HAP-1 (cell line): ENCODE measurements around the gene RNPEPL1.

Experiments used
- DNase-seq, 2 experiments: peaks; one replicate each; pipeline ENCODE4 v3.0.0-alpha.2; 2016 to 2020; ENCODE audit warnings: low spot score in 2 of 2
- H3K27me3 ChIP-seq: fragments of 250-450 bp; sonication (Bioruptor Pico); 2 replicates; pipeline ENCODE4 v1.5.1; 2020; ENCODE audit warnings: low read depth, mild to moderate bottlenecking, moderate library complexity
- H3K36me3 ChIP-seq: fragments of 250-450 bp; sonication (Bioruptor Pico); replicated peaks from 2 replicates; pipeline ENCODE4 v1.5.1; 2020; ENCODE audit warnings: mild to moderate bottlenecking
- H3K4me1 ChIP-seq: fragments of 250-450 bp; sonication (Bioruptor Pico); 2 replicates; pipeline ENCODE4 v1.5.1; 2020; ENCODE audit warnings: mild to moderate bottlenecking
- H3K4me3 ChIP-seq: fragments of 250-450 bp; sonication (Bioruptor Pico); 2 replicates; pipeline ENCODE4 v1.5.1; 2020; ENCODE audit warnings: mild to moderate bottlenecking, moderate library complexity
- H3K9me3 ChIP-seq: fragments of 250-450 bp; sonication (Bioruptor Pico); 2 replicates; pipeline ENCODE4 v1.5.1; 2020; ENCODE audit warnings: mild to moderate bottlenecking, moderate library complexity
- in situ Hi-C: fragments of 300-500 bp; cut with MboI; formaldehyde crosslinking; loops from 3 replicates; pipeline ENCODE4 v1.14.3; 2020; ENCODE audit warnings: low sequenced_read_pairs, inconsistent platforms, mixed read lengths

Gene RNPEPL1

GRCh38 chr2:240565333-240566202 lies 2.7 kb upstream of the RNPEPL1 start:
- peaks cover 4% of the 10 kb centered on the region for H3K36me3 ChIP-seq
- H3K4me1 ChIP-seq = peaks cover 21% of the 10 kb centered on the region
- in situ Hi-C loops = no loop called here
- H3K27me3 ChIP-seq = no peaks in the 10 kb centered on the region
- no peaks in the 10 kb centered on the region for H3K9me3 ChIP-seq
- H3K4me3 ChIP-seq = peak overlapping the region; percentile 17
- peak in 1 of 2 experiments; percentile 72 for DNase-seq

DNA sequence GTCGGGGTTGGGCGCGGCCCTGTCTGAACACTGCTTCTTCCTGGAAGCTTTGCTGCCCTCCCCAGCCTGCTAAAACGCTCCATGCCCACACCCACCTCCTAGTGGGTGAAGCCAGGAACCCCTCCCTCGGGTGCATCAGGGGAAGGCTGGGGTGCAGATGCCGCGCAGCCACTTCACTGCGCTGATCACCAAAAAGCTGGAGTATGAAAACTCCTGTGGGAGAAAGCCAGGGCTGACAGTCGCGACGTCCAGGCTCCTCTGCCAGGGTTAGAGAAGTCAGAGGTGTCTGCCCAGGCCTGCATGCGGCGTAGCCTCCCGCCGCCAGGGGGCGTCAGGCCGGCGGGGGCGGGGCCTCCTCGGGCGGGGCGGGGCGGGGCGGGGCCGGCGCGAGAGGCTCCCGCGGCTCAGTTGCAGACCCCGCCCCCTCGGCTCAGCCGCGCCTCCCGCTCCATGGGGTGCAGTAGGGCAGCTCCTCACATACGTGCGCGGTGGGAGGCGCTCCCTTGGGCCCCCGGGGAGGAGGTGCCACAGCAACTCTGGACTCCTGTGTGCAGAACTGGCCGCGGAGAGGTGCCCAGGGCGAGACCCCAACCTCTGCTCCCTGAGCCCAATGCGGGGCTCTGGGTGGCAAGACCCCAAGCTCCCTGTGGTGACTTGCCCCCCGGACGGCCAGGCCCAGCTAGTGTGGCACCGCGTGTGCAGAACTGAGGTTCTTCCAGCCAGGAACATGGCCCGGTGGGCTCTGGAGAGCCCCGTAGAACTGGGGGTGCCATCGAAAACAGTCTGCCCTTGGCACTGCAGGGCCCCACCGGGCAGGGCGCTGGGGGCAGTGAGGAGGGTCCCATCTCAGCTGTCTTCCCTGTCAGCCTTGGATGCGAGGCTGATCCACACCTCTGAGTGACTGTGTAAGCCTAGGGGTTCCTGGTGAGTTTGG lies 1.8 kb upstream of the RNPEPL1 start:
- no peaks in the 10 kb centered on the region for H3K27me3 ChIP-seq
- peak; percentile 80 to 97 for DNase-seq
- no peaks in the 10 kb centered on the region for H3K9me3 ChIP-seq
- peak overlapping the region; percentile 47 for H3K4me3 ChIP-seq
- peaks cover 21% of the 10 kb centered on the region for H3K4me1 ChIP-seq
- H3K36me3 ChIP-seq = peaks cover 4% of the 10 kb centered on the region
- in situ Hi-C loops = no loop called here

GRCh38 chr2:240567137-240567871 lies 980 bp upstream of the RNPEPL1 start:
- in situ Hi-C loops = no loop called here
- H3K36me3 ChIP-seq = peaks cover 3% of the 10 kb centered on the region
- no peaks in the 10 kb centered on the region for H3K27me3 ChIP-seq
- peaks cover 21% of the 10 kb centered on the region for H3K4me1 ChIP-seq
- no peaks in the 10 kb centered on the region for H3K9me3 ChIP-seq
- peak overlapping the region; percentile 47 for H3K4me3 ChIP-seq
- no peak for DNase-seq

- peak in 1 of 2 experiments; percentile 43 for DNase-seq
- Histone ChIP-seq H3K9me3 (no peaks in the 10 kb centered on the region), H3K4me1 (peaks cover 21% of the 10 kb centered on the region), H3K27me3 (no peaks in the 10 kb centered on the region), H3K36me3 (no peaks in the 10 kb centered on the region), H3K4me3 (peak overlapping the region; percentile 36)
- in situ Hi-C loops = no loop called here
These were observed 616 bp downstream of the RNPEPL1 start for GRCh38 chr2:240568678-240569522.

- DNase-seq = no peak
- Histone ChIP-seq H3K9me3 (no peaks in the 10 kb centered on the region), H3K27me3 (no peaks in the 10 kb centered on the region), H3K4me1 (peaks cover 21% of the 10 kb centered on the region), H3K4me3 (peak overlapping the region; percentile 36), H3K36me3 (0 out of 2 replicates have a peak, but pooled peaks cover under 1% of the 10 kb centered on the region)
- in situ Hi-C loops = no loop called here
These were observed 1.3 kb downstream of the RNPEPL1 start for GRCh38 chr2:240569523-240569997.

DNA sequence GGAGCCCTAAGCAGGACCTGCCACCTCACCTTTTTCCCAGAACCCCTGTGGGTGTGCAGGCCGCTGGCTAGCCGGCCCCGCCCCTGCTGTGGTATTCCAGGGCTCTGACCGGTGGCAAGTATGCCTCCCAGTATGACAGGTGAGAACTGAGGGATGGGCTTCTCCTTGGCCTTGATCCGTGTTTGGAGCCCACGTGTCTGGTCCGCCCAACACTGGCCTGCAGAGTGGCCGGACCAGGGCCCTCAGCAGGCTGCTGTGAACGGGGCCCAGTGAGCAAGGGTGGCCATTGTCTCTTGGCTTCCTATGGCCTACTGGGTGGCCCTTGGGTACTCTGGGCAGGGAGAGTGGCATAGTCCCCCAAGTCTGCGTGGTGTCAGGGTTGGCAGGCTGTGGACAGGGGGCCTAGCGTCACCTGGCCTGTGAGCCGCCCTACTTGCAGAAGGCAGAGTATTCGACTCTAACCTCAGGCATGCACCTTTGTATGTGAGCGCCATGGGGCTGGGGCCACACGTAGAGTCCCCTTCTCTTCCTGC lies 1.8 kb downstream of the RNPEPL1 start:
- Histone ChIP-seq H3K27me3 (no peaks in the 10 kb centered on the region), H3K4me3 (no peak overlapping the region), H3K36me3 (0 out of 2 replicates have a peak, but pooled peaks cover 4% of the 10 kb centered on the region), H3K9me3 (no peaks in the 10 kb centered on the region), H3K4me1 (peaks cover 21% of the 10 kb centered on the region)
- in situ Hi-C loops = no loop called here
- peak in 1 of 2 experiments; percentile 9 for DNase-seq

- H3K4me1 ChIP-seq = peaks cover 18% of the 10 kb centered on the region
- in situ Hi-C loops = no loop called here
- H3K9me3 ChIP-seq = no peaks in the 10 kb centered on the region
- 0 out of 2 replicates have a peak, but pooled peaks cover 4% of the 10 kb centered on the region for H3K36me3 ChIP-seq
- no peak for DNase-seq
- H3K4me3 ChIP-seq = no peak overlapping the region
- H3K27me3 ChIP-seq = no peaks in the 10 kb centered on the region
These were observed 2.4 kb downstream of the RNPEPL1 start for GRCh38 chr2:240570531-240571313.

GRCh38 chr2:240571314-240571973 lies 3.2 kb downstream of the RNPEPL1 start:
- Histone ChIP-seq H3K4me3 (no peak overlapping the region), H3K4me1 (peaks cover 13% of the 10 kb centered on the region), H3K36me3 (0 out of 2 replicates have a peak, but pooled peaks cover 4% of the 10 kb centered on the region), H3K9me3 (no peaks in the 10 kb centered on the region), H3K27me3 (no peaks in the 10 kb centered on the region)
- DNase-seq = no peak
- in situ Hi-C loops = no loop called here

DNA sequence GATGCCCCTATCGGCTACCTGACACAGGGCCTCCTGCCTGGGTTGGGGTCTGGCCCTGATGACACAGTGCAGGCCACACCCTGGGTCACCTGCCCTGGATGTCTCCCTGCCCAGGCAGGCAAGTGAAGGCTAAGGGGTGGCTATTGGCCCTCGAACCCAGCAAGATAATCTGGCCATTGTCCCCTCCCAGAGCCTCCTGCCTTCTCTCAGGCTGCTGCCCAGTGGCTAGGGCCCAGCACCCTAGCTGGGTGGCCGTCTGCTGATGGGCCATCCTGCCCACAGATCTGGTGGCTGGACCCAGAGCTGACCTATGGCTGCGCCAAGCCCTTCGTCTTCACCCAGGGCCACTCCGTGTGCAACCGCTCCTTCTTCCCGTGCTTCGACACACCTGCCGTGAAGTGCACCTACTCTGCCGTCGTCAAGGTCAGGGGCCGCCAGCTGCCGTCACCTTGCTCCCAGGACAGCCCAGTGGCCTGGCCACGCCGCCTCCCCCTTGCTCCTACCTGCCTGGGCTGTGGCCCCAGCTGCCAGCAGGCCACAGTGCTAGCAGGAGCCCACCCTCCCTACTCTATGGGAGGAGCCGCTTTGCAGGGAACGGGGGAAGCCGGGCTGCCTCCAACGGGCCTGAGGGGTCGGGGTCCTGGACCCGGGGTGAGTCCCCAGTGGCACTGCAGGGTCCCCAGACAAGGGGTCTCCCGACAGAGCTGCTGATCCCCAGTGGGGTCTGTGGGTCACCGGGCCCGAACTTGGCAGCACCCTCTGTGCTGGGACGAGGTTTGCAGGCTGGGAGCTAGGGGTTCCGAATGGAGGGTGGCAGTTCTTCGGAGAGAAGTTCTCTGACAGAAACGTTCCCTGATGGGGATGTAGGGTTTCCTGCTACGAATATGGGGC lies 4.1 kb downstream of the RNPEPL1 start:
- in situ Hi-C loops = no loop called here

DNA sequence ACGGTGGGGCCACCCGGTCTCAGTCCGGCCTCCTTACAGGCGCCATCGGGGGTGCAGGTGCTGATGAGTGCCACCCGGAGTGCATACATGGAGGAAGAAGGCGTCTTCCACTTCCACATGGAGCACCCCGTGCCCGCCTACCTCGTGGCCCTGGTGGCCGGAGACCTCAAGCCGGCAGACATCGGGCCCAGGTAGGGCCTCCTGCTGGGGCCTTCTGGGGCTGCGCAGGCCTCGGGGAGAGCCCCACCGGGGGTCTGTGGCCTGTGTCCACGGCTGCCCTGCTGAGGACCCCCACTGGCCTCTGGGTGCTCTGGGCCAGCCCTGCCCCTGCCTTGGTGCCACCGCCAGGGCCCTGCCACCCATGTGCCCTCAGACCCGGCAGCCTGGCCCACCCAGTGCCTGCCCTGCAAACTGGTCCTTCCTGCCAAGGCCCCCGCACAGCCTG lies 4.8 kb downstream of the RNPEPL1 start:
- H3K36me3 ChIP-seq = peaks cover 13% of the 10 kb centered on the region
- DNase-seq = no peak
- no peak overlapping the region for H3K4me3 ChIP-seq
- no peaks in the 10 kb centered on the region for H3K27me3 ChIP-seq
- no peaks in the 10 kb centered on the region for H3K9me3 ChIP-seq
- H3K4me1 ChIP-seq = no peaks in the 10 kb centered on the region; the same call in 1 of the 2 replicates
- in situ Hi-C loops = no loop called here

More for the DNA sequence above, 4.1 kb downstream of the RNPEPL1 start:
- Histone ChIP-seq H3K4me1 (peaks cover 5% of the 10 kb centered on the region), H3K4me3 (no peak overlapping the region), H3K36me3 (peaks cover 7% of the 10 kb centered on the region; the same call in 1 of the 2 replicates), H3K27me3 (no peaks in the 10 kb centered on the region), H3K9me3 (no peaks in the 10 kb centered on the region)
- DNase-seq = no peak
